T1000 (cell line): ENCODE results near the gene MISP.

ENCODE experiments used
- DNase-seq: peaks from one replicate; lab custom pipeline; 2025; ENCODE audit warnings: mixed read lengths; lab: John Stamatoyannopoulos, UW

MISP gene

GRCh38 chr19:796692-797527, 46.0 kb downstream of the MISP start, which contains the start of gene PTBP1:
PTBP1 (plus strand) TSS chr19:797452; CDS start chr19:797498, 46 bp downstream.
- peak; percentile 100 for DNase-seq

- DNase-seq, result peak; percentile 82
Observed at GRCh38 chr19:797528-798414, 46.9 kb downstream of the MISP start.

- DNase-seq, result no peak
Observed at GRCh38 chr19:798415-799075, 47.6 kb downstream of the MISP start.

GRCh38 chr19:799076-799881, 48.4 kb downstream of the MISP start:
- no peak for DNase-seq

GRCh38 chr19:800360-801029, 49.6 kb downstream of the MISP start:
- DNase-seq, result no peak

- DNase-seq, result peak; percentile 64
Observed at GRCh38 chr19:801030-801860, 50.3 kb downstream of the MISP start.

GRCh38 chr19:801861-802497, 51.1 kb downstream of the MISP start:
- no peak for DNase-seq

- no peak for DNase-seq
Observed at GRCh38 chr19:802498-803098, 51.7 kb downstream of the MISP start.

GRCh38 chr19:803099-803561, 52.2 kb downstream of the MISP start:
- no peak for DNase-seq

- DNase-seq, result no peak
Observed at GRCh38 chr19:803686-804418, 52.9 kb downstream of the MISP start.

GRCh38 chr19:804419-805165, 53.7 kb downstream of the MISP start:
- DNase-seq, result no peak

- DNase-seq, result no peak
Observed at GRCh38 chr19:805166-805551, 54.2 kb downstream of the MISP start.

- DNase-seq, result no peak
Observed at GRCh38 chr19:805600-806550, 55.0 kb downstream of the MISP start.

GRCh38 chr19:806815-807421, 56.0 kb downstream of the MISP start:
- no peak for DNase-seq

GRCh38 chr19:807627-808422, 56.9 kb downstream of the MISP start:
- no peak for DNase-seq
